Ascending aorta (tissue), 2 donors: ENCODE results near the gene RIMS4. TPM values are rescaled to one million over a fixed set of nuclear protein-coding genes. Genes with fewer than 3 reads are reported as not detected.

Experiments
- DNase-seq, 2 donors: peaks; one replicate each; pipeline ENCODE4 v3.0.0-alpha.2; 2019; ENCODE audit warnings: low spot score in 2 of 2
- H3K27ac ChIP-seq, 2 donors: fragments of 200-600 bp; sonication (generic); one replicate each; pipeline ENCODE4 v1.5.1; 2016 to 2017; ENCODE audit warnings: mild to moderate bottlenecking in 1 of 2
- H3K27me3 ChIP-seq: fragments of 200-600 bp; sonication (generic); one replicate; pipeline ENCODE4 v1.5.1; 2017
- H3K36me3 ChIP-seq, 2 donors: fragments of 200-600 bp; sonication (generic); one replicate each; pipeline ENCODE4 v1.5.1; 2016
- H3K4me1 ChIP-seq, 2 donors: fragments of 200-600 bp; sonication (generic); one replicate each; pipeline ENCODE4 v1.5.1; 2016 to 2017; ENCODE audit warnings: mild to moderate bottlenecking in 1 of 2
- H3K4me3 ChIP-seq, 2 donors: fragments of 200-600 bp; sonication (generic); one replicate each; pipeline ENCODE4 v1.5.1; 2016 to 2017; ENCODE audit warnings: mild to moderate bottlenecking in 1 of 2
- H3K9me3 ChIP-seq, 2 donors: fragments of 200-600 bp; sonication (generic); one replicate each; pipeline ENCODE4 v1.5.1; 2016
- CTCF ChIP-seq, 3 experiments: fragments of 200-600 bp in 2 of 3; fragments of 450-650 bp in 1 of 3; sonication (generic) in 2 of 3; IDR thresholded peaks; one replicate each; pipeline ENCODE4 v1.5.1; 2016 to 2019; ENCODE audit warnings: antibody characterized with exemption in 3 of 3, mild to moderate bottlenecking in 1 of 3, moderate library complexity in 1 of 3
- intact Hi-C: fragments of 100-400 bp; cut with DNase I; formaldehyde crosslinking; loops from one replicate; pipeline ENCODE4 v1.15.1; 2023
- total RNA-seq: library from RNA; depleted of rRNA; stranded (reverse); fragments of >200 nt; gene quantifications from one replicate; pipeline ENCODE4 v1.1.0, GENCODE V29; 2016

Gene RIMS4
- total RNA-seq, 1 donor from 2014 or later = 4.0 TPM

GRCh38 chr20:44731657-44732056 lies 78.7 kb downstream of the RIMS4 start:
- Histone ChIP-seq H3K36me3 (peaks cover 0 to 3% of the 10 kb centered on the region in 2 donors), H3K9me3 (no peaks in the 10 kb centered on the region), H3K27ac (peak overlapping the region; percentile 80 to 93), H3K4me3 (no peak overlapping the region), H3K27me3 (no peaks in the 10 kb centered on the region), H3K4me1 (peaks cover 11 to 50% of the 10 kb centered on the region in 2 donors)
- intact Hi-C loops = loop anchor here (5.0 kb wide), 1 partner anchor 131 kb away; no protein-coding TSS in a partner anchor
- no peak for TF ChIP-seq CTCF (IDR thresholded peaks at IDR 0.05)
- no peak for DNase-seq

GRCh38 chr20:44730441-44730840 lies 79.9 kb downstream of the RIMS4 start:
- TF ChIP-seq CTCF (IDR thresholded peaks at IDR 0.05) = no peak
- peaks cover 11 to 43% of the 10 kb centered on the region in 2 donors for H3K4me1 ChIP-seq
- H3K27ac ChIP-seq = peak overlapping the region; percentile 80 to 93
- no peak overlapping the region for H3K4me3 ChIP-seq
- no peaks in the 10 kb centered on the region for H3K27me3 ChIP-seq
- no peaks in the 10 kb centered on the region for H3K9me3 ChIP-seq
- DNase-seq = no peak
- intact Hi-C loops = loop anchor here (1.0 to 5.0 kb wide), 2 partner anchors 39 to 132 kb away; no protein-coding TSS in a partner anchor
- H3K36me3 ChIP-seq = peaks cover 0 to 3% of the 10 kb centered on the region in 2 donors

GRCh38 chr20:44728801-44729443 lies 81.4 kb downstream of the RIMS4 start:
- Histone ChIP-seq H3K27me3 (no peaks in the 10 kb centered on the region), H3K27ac (peak overlapping the region; percentile 61 to 72), H3K4me1 (peaks cover 11 to 34% of the 10 kb centered on the region in 2 donors), H3K36me3 (peaks cover 3 to 5% of the 10 kb centered on the region in 2 donors), H3K9me3 (no peaks in the 10 kb centered on the region), H3K4me3 (peak overlapping the region in 1 of 2 donors; percentile 6)
- intact Hi-C loops = no loop called here
- peak; percentile 68 to 94 for DNase-seq
- no peak for TF ChIP-seq CTCF (IDR thresholded peaks at IDR 0.05)

- Histone ChIP-seq H3K27ac (peak overlapping the region; percentile 23 to 72), H3K9me3 (no peaks in the 10 kb centered on the region), H3K27me3 (no peaks in the 10 kb centered on the region), H3K36me3 (peaks cover 5 to 8% of the 10 kb centered on the region in 2 donors), H3K4me3 (no peak overlapping the region), H3K4me1 (peaks cover 7 to 25% of the 10 kb centered on the region in 2 donors)
- no peak for DNase-seq
- intact Hi-C loops = no loop called here
- TF ChIP-seq CTCF (IDR thresholded peaks at IDR 0.05) = no peak
Observed at GRCh38 chr20:44727651-44728050, 82.7 kb downstream of the RIMS4 start.

- H3K27me3 ChIP-seq = no peaks in the 10 kb centered on the region
- intact Hi-C loops = no loop called here
- H3K36me3 ChIP-seq = peaks cover 5 to 8% of the 10 kb centered on the region in 2 donors
- H3K4me1 ChIP-seq = peaks cover 7 to 25% of the 10 kb centered on the region in 2 donors
- no peak for TF ChIP-seq CTCF (IDR thresholded peaks at IDR 0.05)
- H3K9me3 ChIP-seq = no peaks in the 10 kb centered on the region
- DNase-seq = no peak
- peak overlapping the region; percentile 23 to 51 for H3K27ac ChIP-seq
- H3K4me3 ChIP-seq = no peak overlapping the region
Observed at GRCh38 chr20:44727039-44727438, 83.3 kb downstream of the RIMS4 start.
